Limb (tissue), 2 donors: ENCODE measurements around the gene TMA7.

Source experiments
- DNase-seq, 2 donors: peaks; one replicate each; pipeline ENCODE4 v3.0.0-alpha.2; 2016; ENCODE audit errors: extremely low spot score in 2 of 2

TMA7 gene

DNA sequence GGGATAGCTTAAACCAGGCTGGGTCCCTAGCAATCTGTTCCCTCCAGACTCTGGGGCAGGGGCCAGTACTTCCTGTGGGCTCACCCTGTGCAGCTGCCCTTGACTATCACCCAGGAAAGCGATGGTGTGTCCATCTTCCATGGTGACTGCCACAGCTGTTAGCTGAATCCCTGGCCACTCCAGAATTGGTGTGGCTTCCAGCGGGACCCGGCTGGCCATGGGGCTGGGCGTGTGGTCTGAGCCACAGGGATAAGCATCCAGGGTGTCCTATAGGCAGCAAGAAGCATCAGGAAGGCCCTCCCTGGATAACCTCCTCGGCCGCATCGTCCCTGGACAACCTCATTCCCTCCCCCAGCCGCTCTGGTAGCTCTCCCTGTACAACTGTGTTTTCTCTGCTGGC is 17.4 kb upstream of the TMA7 start:
- DNase-seq: no peak

DNA sequence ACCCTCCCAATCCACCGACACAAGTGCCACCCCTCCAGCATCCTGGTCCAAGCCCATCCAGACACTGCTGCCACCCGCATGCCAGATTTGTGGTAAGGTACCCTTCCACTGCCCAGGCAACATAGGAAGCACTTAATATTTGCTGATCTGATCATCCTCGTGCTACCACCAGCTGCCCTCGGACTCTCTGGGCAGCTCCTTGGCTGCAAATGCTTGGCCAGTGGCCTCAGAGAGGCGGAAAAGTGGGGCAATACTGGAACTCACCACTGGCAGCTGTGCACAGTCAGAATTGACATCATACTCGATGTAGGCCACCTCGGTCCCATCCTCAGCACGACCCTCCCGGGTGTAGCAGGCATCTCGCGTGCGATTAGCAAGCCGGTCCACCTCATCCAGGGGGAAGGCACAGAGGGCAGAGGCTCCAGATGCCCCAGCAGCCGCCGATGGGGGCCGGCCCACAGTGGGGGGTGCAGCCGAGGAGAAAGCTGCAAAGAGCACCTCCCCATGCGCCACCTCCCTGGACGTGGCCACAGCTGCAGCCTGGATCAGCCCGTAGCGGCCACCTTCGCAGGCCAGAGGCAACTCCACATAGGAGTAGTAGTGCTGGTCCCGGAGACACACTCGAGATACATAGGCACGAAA is 16.7 kb upstream of the TMA7 start:
- DNase-seq: no peak

- DNase-seq: no peak
These were observed 16.0 kb upstream of the TMA7 start for GRCh38 chr3:48423883-48424695.

DNA sequence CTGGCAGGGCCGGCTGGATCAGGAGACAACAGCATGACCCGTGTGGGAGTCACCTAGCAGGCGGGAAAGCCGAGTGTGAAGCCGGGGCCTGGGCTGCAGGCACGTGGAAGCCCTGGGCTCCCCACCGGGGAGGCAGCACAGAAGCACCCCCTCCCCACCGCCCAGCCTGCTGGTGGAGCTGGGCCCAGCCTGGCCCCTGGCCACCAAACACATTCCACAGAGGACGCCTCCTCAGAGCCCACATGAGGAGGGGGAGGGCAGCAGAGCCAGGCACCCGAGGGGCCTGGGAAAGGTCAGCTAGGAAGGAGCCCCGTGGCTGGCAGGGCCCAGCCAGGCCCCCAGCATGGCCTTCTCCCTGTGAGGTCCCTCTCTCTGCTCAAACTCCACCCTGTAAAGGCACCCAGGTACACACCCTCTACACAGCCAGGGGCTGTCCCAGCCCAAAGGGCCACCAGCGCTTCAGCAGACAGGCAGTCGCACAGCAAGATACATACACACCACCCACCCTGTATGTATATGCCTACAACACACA is 14.7 kb upstream of the TMA7 start:
- peak in 1 of 2 donors; percentile 62 for DNase-seq

- peak; percentile 30 to 63 for DNase-seq
These were observed 13.6 kb upstream of the TMA7 start for GRCh38 chr3:48426401-48426909.

- DNase-seq: no peak
These were observed 13.0 kb upstream of the TMA7 start for GRCh38 chr3:48426944-48427629.

- DNase-seq: no peak
These were observed 12.5 kb upstream of the TMA7 start for GRCh38 chr3:48427630-48427962.

DNA sequence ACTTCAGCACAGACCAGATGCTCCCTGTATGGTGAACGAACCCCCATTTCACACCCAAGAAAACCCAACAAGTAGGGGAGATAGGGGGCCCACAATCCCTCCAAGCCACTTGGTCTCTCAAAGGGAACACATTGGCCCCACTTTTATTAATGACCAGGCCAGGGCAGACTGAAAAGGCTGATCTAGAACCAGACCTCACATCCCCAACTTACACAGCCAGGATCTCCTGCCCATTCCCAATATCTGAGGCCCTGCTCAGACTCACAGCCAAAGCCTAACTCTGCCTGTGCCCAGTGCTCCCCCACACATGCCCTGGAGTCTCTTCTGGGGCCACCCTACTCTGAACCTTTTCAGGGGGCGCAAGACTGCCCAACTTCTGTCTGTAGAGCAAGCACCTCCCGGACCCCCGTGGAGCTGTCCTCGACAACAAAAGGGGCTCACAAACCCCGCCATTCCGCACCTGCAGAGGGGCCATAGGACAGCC is 11.9 kb upstream of the TMA7 start:
- DNase-seq: peak in 1 of 2 donors; percentile 44

GRCh38 chr3:48428572-48429316 is 11.3 kb upstream of the TMA7 start:
- DNase-seq: peak; percentile 55 to 84

DNA sequence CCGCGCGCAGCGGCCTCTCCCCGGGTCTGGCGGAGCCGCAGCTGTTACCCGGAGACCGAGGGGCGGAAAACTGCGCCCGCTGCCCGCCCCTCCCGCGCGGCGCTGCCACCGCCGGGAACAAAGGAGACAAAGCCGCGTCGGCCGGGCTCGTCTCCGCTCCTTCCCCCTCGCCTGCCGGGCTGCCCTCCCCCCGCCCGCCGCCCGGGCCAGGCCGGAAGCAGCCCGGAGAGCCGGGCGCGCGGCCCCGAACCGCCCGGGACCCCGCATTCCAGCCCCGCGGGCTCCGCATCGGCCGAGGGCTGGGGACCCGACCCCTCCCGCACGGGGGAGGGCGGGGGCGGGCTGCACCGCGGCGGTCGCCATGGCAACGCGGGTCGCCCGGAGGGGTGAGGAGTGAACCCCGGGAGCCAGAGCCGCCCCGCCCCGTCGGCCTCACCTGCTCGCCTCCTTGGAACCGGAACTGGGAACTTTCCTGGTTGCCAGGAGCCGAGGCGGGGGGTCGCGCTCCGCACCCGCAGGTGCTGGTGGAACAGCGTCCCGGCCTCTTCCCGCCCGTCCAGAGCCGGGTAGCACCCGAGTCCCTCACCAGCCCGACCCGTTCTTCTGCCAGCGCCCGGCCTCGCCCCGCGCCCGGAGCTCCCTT is 10.6 kb upstream of the TMA7 start:
- peak; percentile 15 to 84 for DNase-seq

- DNase-seq: peak; percentile 29 to 83
These were observed 9.9 kb upstream of the TMA7 start, which contains the start of gene PLXNB1 for GRCh38 chr3:48429960-48430707. TSS of gene PLXNB1 (minus strand) at chr3:48430086. CDS start at chr3:48424611, 5,475 bp downstream.

- DNase-seq: no peak
These were observed 9.4 kb upstream of the TMA7 start for GRCh38 chr3:48430708-48431101.

DNA sequence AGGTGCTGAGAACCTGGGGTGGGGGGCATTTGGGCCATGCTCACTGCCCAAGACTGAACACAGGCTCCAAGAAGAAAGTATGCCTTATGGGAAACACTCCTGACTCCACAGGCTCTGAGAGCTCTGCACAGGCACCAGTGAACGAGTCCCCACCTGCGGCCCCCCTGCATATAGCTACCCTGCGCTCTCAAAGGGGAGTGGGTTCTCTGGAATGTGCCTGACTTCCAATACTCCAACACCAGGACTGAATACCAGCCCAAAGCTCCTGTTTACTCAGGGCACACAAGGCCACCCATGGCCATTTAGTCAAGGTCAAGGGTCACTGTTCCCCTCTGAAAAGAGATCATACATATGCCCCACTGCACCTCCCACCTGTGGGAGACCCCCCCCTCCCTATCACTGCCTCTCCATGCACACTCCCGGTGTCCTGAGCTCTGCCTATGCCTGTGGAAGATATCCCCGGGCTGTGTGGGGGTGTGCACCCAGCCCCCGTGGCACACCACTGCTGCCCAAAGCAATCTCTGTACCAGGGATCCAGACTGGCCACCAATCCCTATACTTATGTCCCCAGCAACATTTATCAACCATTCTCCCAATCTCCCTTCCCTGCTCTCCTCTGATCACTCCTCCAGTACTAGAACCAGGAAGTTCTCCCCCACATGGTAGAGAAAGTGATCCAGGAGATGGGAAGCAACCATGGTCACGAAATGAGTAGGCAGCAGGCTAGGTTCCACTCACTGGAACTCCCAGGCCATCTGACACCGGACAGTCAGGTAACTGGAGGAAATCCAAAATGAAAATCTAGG is 8.6 kb upstream of the TMA7 start:
- no peak for DNase-seq

DNA sequence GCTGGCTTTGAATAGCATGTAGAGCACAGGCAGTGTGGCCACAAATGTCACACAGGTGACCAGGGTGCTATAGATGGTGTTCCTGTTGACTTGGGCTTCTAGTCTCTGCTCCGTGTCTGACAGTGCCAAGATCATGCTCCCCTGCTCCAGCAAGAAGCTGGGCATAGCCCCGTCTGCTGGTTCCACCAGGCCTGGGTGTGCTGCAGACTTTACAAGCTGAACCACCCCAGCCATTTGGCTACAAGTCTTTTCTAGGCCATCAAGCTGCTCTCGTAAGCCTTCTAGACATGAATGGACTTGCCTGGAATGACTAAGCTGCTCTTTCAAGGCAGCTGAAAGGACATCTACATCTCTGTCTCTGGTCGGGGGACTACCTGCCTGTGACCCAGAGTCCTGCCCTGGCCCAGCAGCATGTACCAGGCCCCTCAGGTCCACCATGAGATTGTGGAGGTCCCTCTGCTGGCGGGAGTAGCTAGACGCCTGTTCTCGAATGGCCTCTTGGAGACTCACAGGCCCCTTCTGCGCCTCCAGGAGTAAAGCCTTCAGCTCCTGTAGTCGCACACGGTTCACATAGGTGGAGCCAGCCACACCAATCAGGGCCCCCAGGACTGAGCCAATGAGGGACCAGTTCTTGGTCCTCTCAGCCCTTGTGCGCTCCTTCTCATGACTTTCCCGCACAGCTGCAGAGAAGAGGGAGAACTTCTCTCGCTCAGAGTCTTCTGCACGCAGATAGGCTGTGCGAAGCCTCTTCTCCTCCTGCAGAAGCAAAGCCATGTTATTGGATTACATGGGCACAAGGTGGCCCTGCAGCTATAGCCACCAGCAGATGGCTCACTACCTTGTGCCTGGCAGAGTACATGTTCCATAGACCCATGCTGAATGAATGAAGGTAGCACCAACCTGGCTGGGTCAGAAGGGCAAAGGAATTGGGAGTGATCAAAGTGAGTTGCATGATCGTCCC is 7.4 kb upstream of the TMA7 start:
- DNase-seq: peak in 1 of 2 donors; percentile 29

GRCh38 chr3:48433472-48434118 is 6.5 kb upstream of the TMA7 start:
- DNase-seq: peak in 1 of 2 donors; percentile 27

DNA sequence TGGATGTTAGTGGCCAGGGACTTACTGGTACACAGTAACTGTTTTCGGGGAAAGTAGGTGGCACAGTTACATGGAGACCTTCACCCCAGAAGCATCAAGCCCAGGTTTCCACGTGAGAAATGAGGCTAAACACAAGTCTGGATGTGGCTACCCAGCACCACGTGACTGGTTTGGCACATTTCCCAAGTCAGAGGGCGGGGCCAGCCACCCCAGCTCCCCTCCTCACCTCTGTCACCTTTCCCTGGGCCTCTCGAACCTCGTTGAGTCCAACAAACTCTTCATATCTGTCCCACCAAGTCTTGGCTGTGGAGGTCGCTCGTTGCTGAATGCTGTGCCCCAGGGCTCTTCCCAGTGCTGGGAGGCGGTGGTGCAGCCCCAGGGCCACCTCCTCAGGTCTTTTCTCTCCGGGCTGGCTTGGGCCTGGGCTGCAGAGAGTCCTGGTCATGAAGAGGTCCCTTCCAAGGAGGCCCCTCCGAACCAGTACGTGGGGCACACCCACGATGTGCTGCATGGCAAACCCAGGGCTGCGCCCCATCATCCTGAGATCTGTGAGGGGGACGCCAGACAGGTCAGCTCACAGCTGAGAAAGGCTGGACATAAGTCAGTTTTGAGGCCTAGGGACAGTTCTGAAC is 5.3 kb upstream of the TMA7 start:
- DNase-seq: peak in 1 of 2 donors; percentile 29

- no peak for DNase-seq
These were observed 4.8 kb upstream of the TMA7 start for GRCh38 chr3:48435223-48435595.
